ENCODE measurements around the gene CBARP.

Gene CBARP

GRCh38 chr19:1224047-1224825 is 13.6 kb downstream of the CBARP start:
- no peak for TF ChIP-seq SIN3A (IDR thresholded peaks at IDR 0.05; ENCODE audit: borderline replicate concordance, insufficient read depth, low read length)
- TF ChIP-seq POLR2AphosphoS5 (IDR thresholded peaks at IDR 0.05; ENCODE audit: low read depth, low read length), result no peak
- no peak for TF ChIP-seq FOXP2 (optimal IDR thresholded peaks at IDR 0.05; ENCODE audit: borderline replicate concordance, extremely low read depth, extremely low read length, insufficient read depth)
- TF ChIP-seq TAF1 (IDR thresholded peaks at IDR 0.05; ENCODE audit: borderline replicate concordance, insufficient read depth, low read length), result no peak
- TF ChIP-seq, protein P1, sequence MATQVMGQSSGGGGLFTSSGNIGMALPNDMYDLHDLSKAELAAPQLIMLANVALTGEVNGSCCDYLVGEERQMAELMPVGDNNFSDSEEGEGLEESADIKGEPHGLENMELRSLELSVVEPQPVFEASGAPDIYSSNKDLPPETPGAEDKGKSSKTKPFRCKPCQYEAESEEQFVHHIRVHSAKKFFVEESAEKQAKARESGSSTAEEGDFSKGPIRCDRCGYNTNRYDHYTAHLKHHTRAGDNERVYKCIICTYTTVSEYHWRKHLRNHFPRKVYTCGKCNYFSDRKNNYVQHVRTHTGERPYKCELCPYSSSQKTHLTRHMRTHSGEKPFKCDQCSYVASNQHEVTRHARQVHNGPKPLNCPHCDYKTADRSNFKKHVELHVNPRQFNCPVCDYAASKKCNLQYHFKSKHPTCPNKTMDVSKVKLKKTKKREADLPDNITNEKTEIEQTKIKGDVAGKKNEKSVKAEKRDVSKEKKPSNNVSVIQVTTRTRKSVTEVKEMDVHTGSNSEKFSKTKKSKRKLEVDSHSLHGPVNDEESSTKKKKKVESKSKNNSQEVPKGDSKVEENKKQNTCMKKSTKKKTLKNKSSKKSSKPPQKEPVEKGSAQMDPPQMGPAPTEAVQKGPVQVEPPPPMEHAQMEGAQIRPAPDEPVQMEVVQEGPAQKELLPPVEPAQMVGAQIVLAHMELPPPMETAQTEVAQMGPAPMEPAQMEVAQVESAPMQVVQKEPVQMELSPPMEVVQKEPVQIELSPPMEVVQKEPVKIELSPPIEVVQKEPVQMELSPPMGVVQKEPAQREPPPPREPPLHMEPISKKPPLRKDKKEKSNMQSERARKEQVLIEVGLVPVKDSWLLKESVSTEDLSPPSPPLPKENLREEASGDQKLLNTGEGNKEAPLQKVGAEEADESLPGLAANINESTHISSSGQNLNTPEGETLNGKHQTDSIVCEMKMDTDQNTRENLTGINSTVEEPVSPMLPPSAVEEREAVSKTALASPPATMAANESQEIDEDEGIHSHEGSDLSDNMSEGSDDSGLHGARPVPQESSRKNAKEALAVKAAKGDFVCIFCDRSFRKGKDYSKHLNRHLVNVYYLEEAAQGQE (IDR thresholded peaks at IDR 0.05; ENCODE audit: insufficient read depth in 1 of 2, low read depth in 2 of 2, low read length in 2 of 2), result no peak

- TF ChIP-seq SIN3A (IDR thresholded peaks at IDR 0.05; ENCODE audit: borderline replicate concordance, insufficient read depth, low read length) (no peak), TAF1 (IDR thresholded peaks at IDR 0.05; ENCODE audit: borderline replicate concordance, insufficient read depth, low read length) (no peak), FOXP2 (optimal IDR thresholded peaks at IDR 0.05; ENCODE audit: borderline replicate concordance, extremely low read depth, extremely low read length, insufficient read depth) (no peak), POLR2AphosphoS5 (IDR thresholded peaks at IDR 0.05; ENCODE audit: low read depth, low read length) (no peak)
These were observed 14.6 kb downstream of the CBARP start for GRCh38 chr19:1223018-1223855.

GRCh38 chr19:1222394-1222793 is 15.4 kb downstream of the CBARP start:
- TF ChIP-seq, protein P1 (IDR thresholded peaks at IDR 0.05; ENCODE audit: insufficient read depth in 1 of 2, low read depth in 2 of 2, low read length in 2 of 2), result no peak
- no peak for TF ChIP-seq POLR2AphosphoS5 (IDR thresholded peaks at IDR 0.05; ENCODE audit: low read depth, low read length)
- TF ChIP-seq TAF1 (IDR thresholded peaks at IDR 0.05; ENCODE audit: borderline replicate concordance, insufficient read depth, low read length), result no peak
- TF ChIP-seq FOXP2 (optimal IDR thresholded peaks at IDR 0.05; ENCODE audit: borderline replicate concordance, extremely low read depth, extremely low read length, insufficient read depth), result no peak
- no peak for TF ChIP-seq SIN3A (IDR thresholded peaks at IDR 0.05; ENCODE audit: borderline replicate concordance, insufficient read depth, low read length)

DNA sequence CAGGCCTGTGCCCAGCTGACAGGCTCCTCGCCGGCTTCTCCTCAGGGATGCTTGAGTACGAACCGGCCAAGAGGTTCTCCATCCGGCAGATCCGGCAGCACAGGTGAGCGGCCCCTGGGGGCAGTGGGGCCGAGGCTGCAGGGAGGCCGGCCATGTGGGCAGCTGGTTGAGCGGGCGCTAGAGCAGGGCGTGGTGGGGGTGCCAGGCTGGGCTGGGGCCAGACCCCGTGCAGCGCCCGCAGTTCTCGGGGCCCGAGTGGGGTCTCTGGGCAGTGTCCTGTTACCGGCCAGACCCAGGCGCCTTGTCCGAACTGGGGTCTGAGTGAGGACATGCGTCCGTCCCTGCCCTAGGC is 15.9 kb downstream of the CBARP start:
- TF ChIP-seq SIN3A (IDR thresholded peaks at IDR 0.05; ENCODE audit: borderline replicate concordance, insufficient read depth, low read length) (no peak), POLR2AphosphoS5 (IDR thresholded peaks at IDR 0.05; ENCODE audit: low read depth, low read length) (no peak), TAF1 (IDR thresholded peaks at IDR 0.05; ENCODE audit: borderline replicate concordance, insufficient read depth, low read length) (no peak), FOXP2 (optimal IDR thresholded peaks at IDR 0.05; ENCODE audit: borderline replicate concordance, extremely low read depth, extremely low read length, insufficient read depth) (no peak)
- TF ChIP-seq, protein P1 (IDR thresholded peaks at IDR 0.05; ENCODE audit: insufficient read depth in 1 of 2, low read depth in 2 of 2, low read length in 2 of 2), result no peak

Measured in PFSK-1 (cell line).